GM21360 (cell line): ENCODE measurements around the gene SLC9A3.
"Not testable (repeated sequence)": the region's sequence is repeated elsewhere in the genome, so short reads cannot be mapped to it uniquely, and the experiment has no call there.

Experiments used
- ATAC-seq: cut with Tn5 transposase; IDR thresholded peaks from one replicate; pipeline ENCODE4 v1.9.1; 2021; ENCODE audit warnings: mild to moderate bottlenecking, moderate library complexity; ENCODE audit not compliant: unreplicated experiment

Gene SLC9A3

DNA sequence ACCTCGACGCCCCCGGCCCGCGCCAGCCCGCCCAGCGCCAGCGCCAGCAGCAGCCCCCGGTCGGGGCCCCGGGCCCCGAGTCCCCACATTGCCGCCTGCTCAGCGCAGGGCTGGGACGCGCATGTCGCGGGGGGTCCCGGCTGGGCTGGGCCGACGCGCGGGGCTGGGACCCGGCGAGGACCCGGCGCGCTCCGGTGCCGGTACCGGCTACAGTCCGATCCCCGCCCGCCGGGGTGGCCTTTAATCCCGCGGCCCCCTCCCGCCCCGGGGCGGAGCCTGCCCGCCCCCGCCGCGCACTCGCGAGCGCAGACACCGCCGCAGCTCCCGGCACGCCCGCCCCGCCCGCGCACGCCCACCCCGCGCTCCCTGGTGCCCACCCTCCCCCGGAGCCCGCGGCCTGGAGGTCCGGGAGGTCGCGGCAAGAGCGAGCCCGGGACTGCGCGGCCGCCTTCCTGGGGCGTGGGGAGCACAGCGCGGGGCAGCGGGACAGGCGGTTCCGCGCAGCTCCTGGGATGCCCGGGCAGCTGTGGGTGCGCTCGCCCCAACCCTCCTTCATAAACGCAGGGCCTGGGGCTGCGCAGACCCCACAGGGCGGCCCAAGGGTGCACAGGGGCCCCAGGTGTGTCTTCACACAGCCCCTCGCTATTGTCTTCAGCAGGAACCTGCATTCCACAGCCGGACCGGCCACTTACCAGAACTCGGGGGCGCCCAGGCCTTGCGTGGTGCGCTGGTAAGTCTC, at the start of gene SLC9A3:
Gene SLC9A3 (minus strand): TSS at position 216 of the 739 bp plus-strand sequence.
- no peak for ATAC-seq

DNA sequence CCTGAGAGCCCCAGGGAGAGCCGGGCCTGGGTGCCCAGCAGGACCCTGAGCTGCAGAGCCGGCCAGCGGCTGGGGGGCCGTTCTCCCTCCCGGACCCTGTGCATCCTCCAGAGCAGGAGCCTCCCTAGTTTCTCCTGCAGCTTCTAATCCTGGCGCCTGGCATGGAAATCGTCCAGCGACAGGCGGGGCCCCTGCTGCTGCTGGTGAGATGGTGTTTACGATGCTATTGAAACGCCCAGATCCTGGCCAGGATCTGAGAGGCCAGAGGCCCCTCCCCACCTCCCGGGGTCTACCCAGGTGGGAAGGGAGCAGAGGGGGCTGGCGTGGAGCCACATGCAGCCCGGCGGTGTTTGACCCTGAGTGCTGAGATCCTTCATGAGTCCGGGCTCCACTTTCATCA, 49.7 kb upstream of the SLC9A3 start:
- ATAC-seq, result no peak

DNA sequence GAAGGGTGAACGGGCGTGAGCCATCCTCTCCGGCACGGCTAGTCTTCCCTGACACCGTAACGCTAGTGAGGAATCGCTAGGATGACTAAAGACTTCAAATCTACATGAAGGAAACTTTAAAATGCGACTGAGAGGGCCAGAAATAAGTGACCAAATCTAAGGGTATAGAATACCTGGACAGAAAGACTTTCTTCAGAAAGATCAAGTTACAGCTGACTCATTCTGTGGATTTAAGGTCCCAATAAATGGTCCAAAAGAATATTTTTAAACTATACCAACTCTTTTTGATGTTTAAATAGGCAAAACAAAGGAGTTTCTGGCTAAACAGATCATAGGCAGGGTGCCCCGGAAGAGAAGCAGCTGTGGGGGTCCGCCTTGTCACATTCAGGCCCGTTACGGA, 49.0 kb upstream of the SLC9A3 start:
- no peak for ATAC-seq

DNA sequence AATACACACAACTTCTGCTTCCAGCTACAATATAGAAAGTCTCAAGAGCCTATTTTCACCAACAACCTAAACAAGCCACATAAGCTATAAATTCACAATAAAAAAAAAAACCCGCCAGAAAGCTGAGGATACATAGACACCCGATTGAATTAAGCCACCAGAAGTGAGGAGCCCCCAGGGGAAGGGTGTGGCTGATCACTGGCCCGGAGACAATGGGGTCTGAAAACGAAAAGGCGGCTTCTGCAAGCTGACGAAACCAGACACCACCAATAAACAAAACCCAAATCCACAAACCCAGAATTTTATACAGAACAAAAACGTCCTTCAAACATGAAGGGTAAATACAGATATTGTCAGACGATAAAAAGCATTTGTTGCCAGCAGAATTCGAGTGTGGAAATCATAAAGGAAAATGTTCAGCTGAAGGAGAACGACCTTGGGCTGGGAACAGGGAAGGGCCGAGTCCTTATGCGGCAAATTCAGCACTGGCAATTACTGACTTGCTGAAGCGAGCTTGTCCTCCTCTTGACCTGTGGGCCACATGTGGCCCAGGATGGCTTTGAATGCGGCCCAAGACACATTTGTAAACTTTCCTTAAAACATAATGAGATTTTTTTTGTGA, 48.3 kb upstream of the SLC9A3 start:
- ATAC-seq, result no peak

DNA sequence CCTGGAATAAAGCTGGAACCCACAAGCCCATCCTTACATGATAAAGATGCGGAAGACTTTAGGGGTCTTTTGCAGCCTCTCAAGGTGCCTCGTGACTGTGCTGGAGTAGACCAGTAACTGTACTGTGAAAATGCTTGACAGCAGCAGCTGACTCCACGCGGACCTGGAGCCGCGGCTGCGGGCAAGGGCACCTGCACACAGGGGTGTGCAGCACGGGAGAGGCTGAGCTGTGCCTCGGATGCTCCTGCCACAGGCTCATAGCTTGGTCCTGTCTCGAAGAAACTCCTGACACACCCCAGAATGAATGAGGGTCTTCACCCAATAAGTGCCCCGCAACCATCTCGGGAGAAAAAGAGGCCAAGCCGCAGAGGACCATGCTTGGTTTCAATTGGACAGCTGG, 47.5 kb upstream of the SLC9A3 start:
- ATAC-seq, result no peak

DNA sequence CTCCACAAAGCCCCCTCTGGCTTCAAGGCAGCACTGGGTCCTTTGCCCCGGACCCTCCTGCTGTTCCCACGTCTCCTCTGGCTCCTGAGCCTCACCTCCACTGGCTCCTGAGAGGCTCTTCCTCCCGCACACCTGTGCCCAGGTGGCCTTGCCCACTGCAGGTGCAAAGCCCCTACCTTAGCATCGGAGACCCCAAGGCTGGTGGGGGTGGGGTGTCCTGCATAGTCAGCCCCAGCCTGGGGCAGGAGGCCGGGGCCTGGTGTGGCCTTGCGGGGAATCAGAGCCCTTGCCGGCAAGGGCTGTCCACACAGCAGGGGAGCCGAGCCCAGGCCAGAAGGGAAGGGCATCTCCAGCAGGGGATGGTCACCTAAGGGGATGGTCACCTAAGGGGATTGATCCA, 46.6 kb upstream of the SLC9A3 start:
- no peak for ATAC-seq

DNA sequence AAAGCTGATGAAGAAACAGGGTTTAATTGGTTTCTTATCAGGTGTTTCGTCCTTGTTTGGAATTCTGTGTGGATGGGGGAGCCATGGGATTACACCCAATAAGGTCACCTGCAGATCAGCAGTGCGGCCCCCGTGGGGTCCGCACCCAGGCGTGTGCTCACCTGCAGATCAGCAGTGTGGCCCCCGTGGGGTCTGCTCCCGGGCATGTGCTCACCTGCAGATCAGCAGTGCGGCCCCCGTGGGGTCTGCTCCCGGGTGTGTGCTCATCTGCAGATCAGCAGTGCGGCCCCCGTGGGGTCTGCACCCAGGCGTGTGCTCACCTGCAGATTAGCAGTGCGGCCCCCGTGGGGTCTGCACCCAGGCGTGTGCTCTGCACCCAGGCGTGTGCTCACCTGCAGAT, 46.2 kb upstream of the SLC9A3 start:
- ATAC-seq, result no peak

DNA sequence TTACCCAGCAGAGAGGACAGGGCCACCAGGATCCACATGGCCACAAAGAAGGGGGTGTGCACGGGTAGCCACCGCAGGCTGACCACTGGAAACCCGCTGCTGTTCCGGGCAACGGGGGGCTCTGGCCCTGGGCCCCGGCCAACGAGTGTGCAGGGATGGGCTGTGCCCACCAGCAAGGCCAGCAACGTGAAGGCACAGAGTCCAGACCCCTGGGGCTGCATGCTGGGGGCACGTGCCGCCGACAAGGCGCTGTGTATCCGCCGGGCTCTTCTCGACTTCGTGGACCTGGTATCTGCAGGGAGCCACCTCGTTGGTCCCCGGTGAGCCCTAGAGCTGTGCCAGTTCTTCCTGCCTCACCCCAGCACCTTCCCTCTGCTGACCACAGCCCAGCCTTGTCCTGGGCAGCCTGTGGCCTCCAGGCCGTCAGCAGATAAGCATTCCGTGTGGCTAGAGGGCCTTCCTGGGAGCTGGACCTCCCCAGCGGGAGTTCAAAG, 45.7 kb upstream of the SLC9A3 start:
- ATAC-seq, result no peak

DNA sequence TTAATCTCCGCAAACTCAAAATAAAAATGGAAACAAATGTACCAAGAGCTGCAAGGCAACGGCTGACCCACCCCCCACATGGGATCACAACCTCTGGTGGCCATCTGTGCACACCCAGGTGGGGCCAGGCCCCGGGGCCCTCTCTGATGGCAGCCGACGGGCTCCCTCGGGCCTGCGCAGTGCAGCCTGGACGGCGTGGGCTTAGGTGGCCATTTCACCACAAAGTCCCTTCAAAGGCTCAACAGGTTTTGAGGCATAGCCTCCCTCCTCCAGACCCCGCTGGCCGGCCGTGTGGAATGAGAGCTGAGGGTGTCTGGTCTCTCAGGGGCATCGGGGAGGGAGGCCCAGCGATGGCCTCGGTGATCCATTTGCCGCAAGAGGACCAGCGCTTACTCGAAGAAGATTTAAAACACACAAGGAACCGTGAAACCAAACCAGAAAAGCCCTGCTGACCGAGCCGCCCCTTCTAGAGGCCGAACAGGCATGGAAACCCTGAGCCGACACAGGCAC, 45.2 kb upstream of the SLC9A3 start:
- ATAC-seq, result no peak

DNA sequence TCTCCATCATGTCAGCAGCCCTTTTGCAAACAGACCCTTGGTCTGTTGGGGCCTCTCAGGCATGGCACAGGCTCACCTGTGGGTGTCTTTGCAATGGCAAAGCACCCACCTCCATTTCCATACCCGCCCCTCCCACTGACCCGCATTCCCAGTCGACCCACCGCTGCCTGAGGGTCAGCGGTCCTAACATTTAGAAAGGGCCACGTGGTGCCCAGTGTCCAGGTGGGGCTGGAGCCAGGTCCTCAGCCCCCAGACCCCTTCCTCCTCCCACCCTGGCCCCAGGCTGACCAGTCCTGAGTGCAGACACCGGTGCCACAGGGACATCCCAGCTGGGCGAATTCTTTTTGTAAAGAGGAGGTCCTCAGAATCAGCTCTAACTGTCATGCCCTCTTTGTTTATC, 44.6 kb upstream of the SLC9A3 start:
- ATAC-seq, result no peak

DNA sequence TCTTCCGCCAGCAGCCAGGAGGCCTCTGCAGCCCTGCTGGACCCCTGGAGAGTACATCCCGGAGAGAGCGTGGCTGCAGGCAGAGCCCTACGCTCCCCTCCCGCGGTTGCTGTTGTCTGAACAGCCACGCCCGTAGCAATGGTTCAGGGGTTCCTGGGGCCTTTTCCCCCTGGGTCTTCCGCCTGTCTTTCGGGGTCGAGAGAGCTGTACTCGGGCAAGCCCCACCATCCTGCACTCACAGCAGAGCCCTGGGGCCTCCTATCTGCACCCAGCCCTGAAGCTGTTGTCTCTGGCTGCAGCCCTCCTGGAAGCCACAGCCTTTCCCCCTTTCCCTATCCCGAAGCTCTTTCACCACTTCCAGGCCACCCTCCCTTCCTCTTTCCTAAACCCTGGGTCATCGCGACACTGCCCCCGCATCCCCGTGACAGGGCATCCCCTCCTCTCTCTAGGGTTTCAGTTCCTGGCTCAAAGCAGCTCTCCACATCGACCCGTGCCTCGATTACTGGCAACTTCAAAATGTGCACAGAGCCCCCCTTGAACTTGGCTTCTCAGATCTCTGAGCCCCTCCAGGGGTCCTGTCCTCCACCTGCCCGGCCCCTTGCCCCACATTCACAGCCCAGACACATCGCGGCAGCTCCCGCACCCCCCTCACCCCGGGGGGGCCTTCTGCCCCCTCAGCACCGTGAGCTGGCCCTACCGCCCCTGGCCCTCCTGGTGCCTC, 44.0 kb upstream of the SLC9A3 start:
- ATAC-seq, result no peak

DNA sequence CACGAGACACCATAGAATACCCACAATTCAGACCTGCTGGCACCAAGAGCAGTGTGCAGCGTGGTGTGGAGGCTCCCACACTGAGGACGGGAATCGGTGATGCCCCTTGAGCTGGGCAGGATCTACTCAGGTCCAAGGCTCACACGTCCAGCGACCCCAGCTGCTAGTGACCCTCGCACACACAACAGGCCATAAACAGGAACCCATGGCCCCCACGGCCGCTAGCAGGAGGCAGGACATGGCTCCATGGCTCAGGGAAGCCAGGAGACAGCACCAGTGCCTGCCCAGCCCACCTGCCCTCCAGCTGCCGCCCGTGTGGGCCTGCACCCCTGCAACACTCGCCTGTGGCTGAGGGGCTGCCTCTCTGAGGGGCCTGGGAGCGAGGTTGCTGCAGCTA, 43.4 kb upstream of the SLC9A3 start:
- ATAC-seq, result no peak

DNA sequence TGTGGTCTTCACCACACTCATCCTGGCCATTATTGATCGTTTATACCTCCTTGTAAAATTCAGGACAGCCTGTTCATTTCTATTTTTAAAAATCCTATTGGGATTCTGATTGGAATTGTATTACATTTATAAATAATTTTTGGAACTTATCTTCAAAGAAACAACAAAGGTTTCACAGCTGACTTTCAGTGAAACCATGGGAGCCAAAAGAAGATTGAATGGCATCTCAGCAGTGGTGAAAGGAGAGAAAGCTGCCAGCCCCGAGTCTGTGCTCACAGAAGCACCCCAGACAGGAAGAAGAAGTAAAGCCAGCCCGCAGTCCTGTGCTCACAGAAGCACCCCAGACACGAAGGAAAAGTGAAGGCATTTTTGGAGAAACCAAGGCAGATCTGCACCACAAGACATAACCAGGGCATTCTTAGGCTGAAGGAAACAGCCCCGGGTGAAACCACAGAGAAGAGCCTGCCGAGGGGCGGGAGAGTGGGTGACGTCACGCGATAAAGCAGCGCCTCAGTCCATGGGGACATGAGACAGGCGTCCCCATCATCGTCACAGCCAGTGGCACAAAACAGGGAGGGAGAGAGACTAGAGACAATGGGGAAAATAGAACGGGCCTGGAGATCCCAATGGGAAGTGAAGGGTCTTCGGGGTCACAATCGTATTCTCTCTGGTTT, 42.5 kb upstream of the SLC9A3 start:
- ATAC-seq, result no peak

DNA sequence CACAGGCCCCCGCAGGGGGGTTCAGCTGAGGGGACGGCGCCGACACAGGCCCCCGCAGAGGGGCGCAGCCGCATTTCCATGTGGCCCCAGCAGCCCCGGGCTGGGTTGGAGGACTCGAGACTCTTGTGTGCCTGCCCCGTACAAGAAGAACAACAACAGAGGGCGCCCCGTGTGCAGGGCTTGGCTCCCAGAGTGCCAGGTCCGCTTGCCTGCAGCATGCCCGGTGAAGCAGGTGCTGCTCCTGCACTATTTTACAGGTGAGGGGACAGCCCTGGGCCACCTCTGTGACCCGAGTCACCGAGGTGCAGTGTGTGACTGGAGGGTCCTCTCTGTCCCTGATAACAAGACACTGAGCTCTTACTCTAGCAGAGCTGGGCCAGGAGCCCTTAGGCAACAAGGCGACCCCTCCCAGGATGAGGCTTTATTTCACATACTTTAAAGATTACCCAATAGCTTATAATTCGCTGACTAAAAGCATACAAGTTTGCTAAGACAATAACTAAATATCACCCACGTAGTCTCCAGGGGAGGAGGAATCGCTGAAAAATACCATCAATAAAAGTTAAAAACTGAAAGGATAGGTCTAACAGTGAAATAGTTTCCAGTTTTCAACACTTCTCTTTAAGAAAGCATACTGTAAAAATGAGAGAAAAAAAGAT, 41.7 kb upstream of the SLC9A3 start:
- ATAC-seq, result no peak

DNA sequence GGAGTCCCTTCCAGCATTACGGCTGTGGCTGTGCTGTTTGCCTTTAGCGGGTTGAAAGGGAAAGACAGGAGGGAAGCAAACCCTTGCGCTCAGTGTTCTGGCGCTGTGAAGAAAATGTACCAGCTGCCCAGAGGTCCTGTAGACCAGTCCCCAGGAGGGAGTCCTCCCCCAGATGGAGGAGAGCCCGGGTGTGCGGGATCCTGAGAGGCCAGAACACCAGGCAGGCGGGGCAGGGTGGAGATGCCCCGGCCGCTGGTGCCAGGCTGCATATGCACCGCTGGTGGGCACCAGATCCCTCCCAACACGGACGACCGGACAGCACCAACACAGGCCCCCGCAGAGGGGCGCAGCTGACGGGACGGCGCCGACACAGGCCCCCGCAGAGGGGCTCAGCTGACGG, 37.2 kb upstream of the SLC9A3 start:
- no peak for ATAC-seq

DNA sequence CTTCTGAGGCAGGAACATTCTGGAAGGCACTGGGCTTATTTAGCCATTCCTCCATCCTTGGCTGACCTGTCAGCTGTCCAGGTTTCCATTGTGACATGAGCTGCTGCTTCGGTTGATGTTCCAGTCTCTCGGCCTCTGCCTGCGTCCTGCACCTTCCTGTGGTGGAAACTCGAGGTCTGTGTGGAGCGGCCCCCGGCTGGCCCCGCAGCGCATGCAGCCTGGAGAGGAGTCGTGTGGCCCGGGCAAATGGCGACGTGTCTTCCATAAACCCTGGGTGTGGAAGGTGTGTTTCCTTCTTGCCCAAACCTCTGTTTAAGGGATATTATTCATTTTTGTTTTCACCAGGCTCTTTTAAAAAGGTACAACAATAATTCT, 36.5 kb upstream of the SLC9A3 start:
- no peak for ATAC-seq

DNA sequence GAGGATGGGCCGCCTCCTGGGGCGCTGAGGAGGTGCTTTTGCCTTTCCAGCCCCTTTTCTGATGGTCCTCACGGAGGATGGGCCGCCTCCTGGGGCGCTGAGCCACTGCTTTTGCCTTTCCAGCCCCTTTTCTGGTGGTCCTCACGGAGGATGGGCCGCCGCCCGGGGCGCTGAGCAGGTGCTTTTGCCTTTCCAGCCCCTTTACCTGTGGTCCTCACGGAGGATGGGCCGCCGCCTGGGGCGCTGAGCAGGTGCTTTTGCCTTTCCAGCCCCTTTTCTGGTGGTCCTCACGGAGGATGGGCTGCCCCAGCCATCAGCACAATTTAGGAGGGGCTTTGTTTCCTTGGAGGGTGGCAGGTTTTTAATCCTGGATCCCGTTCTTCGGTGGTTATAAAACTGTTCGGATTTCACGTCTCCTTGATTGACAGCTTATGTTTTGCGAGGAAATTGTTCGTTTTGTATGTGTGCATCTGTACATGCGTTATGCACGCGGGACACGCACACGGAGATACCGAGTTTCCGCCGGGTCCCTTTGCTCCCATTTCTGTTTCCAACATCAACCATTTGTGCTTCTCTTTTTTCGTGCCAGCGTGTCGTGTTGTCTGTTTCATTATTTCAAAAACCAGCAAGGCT, 34.7 kb upstream of the SLC9A3 start:
- no peak for ATAC-seq

DNA sequence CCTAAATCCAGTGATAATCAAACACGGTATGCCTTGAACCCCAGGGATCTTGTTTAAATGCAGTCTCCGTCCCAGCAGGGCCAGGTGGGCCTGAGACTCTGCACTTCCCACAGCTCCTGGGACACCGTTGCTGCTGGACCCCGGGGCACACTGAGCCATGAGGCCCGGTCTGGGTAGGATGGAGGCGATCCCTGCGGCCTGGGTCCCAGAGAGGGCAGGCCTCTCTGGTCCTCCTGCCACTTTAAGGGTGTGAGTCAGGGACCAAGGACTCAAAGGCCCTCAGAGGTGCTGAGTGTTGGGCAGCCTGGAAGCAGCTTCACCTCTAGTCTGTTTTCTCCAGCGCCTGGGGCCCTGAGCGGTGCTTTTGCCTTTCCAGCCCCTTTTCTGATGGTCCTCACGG, 34.1 kb upstream of the SLC9A3 start:
- no peak for ATAC-seq

DNA sequence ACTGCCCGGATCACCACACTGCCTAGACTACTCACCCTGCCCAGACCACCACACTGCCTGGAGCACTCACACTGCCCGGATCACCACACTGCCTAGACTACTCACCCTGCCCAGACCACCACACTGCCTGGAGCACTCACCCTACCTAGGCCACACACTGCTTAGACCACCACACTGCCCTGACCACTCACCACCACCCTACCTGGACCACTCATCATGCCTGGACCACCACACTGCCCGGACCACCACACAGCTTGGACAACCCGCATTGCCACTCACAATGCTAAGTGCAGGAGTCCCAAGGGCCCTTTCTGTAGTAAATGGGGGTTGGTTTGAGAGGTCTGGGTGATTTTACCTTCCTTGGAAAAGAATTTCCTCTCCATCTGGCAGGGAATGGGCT, 33.7 kb upstream of the SLC9A3 start:
- ATAC-seq, result not testable (repeated sequence)

DNA sequence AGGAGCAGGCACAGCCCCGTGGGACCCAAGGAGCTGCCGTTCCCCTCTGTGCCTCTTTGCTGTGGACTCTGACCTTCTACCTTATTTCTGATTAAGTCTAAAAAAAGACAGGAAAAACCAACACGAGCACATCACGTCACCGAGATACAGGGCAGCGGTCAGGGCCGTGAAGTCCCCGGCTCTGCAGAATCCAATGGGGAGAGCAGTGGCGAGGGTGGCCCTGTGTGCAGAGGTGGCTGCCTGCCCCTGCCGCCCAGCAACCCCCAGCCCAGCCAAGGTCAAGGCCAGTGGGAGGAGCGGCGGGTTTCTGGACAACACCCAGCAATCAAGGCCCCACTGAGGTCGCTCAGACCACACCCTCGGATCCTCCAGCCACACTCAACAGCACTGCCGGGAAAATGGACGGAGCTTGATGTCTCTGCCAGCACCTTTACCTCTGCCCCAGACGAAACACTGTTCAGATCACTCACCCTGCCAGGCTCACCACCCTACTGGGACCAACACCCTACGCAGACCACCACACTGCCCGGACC, 32.7 kb upstream of the SLC9A3 start:
- ATAC-seq, result no peak
